Breast epithelium (tissue), 4 donors: ENCODE results near the gene PKNOX2. TPM values are rescaled to one million over a fixed set of nuclear protein-coding genes. Genes with fewer than 3 reads are reported as not detected.

Experiments used
- DNase-seq, 2 donors: peaks; one replicate each; pipeline ENCODE4 v3.0.0-alpha.2; 2019; ENCODE audit warnings: low spot score in 2 of 2
- H3K27ac ChIP-seq, 2 donors: fragments of 200-600 bp; sonication (generic) in 1 of 2; one replicate each; pipeline ENCODE4 v1.5.1; 2016 to 2019; ENCODE audit warnings: mild to moderate bottlenecking in 1 of 2
- H3K27me3 ChIP-seq, 2 donors: fragments of 200-600 bp; sonication (generic) in 1 of 2; one replicate each; pipeline versions ENCODE4 v1.5.1 to v1.6.0; 2017 to 2019; ENCODE audit warnings: control low read depth in 1 of 2, mild to moderate bottlenecking in 1 of 2
- H3K36me3 ChIP-seq: fragments of 200-600 bp; one replicate; pipeline ENCODE4 v1.5.1; 2019
- H3K4me1 ChIP-seq, 2 donors: fragments of 200-600 bp; sonication (generic); one replicate each; pipeline ENCODE4 v1.5.1; 2016 to 2019; ENCODE audit warnings: control low read depth in 1 of 2
- H3K4me3 ChIP-seq, 3 donors: fragments of 200-600 bp; sonication (generic); 1 replicate in 2 of 3; 2 replicates in 1 of 3; pipeline ENCODE4 v1.5.1; 2016 to 2019; ENCODE audit warnings: mild to moderate bottlenecking in 3 of 3, moderate library complexity in 2 of 3
- H3K9me3 ChIP-seq, 2 donors: fragments of 200-600 bp; sonication (generic) in 1 of 2; one replicate each; pipeline ENCODE4 v1.5.1; 2016 to 2019; ENCODE audit warnings: control low read depth in 1 of 2
- POLR2A ChIP-seq: fragments of 450-650 bp; IDR thresholded peaks from one replicate; pipeline ENCODE4 v1.6.1; 2016; ENCODE audit warnings: antibody characterized with exemption, mild to moderate bottlenecking, moderate library complexity
- POLR2AphosphoS5 ChIP-seq, 3 donors: sonication (generic); formaldehyde crosslinking; IDR thresholded peaks; one replicate each; pipeline ENCODE4 v1.6.1; 2017; ENCODE audit warnings: antibody characterized with exemption in 3 of 3
- intact Hi-C: fragments of 100-400 bp; cut with DNase I; formaldehyde crosslinking; loops from one replicate; pipeline ENCODE4 v1.15.1; 2023; ENCODE audit warnings: low total_unique reads
- total RNA-seq, 3 donors: library from RNA; depleted of rRNA; stranded (reverse); fragments of >200 nt; gene quantifications; one replicate each; pipeline ENCODE4 v1.1.0, GENCODE V29; 2016
- TF ChIP-seq, protein P1 (sequence below), 3 donors: fragments of 450-650 bp; IDR thresholded peaks; one replicate each; pipeline ENCODE4 v1.5.1; 2016 to 2017; ENCODE audit warnings: antibody characterized with exemption in 3 of 3, mild to moderate bottlenecking in 3 of 3, moderate library complexity in 3 of 3

PKNOX2 gene
- total RNA-seq, 3 donors from 2014 or later = 0.32 to 1.0 (median 0.66) TPM

DNA sequence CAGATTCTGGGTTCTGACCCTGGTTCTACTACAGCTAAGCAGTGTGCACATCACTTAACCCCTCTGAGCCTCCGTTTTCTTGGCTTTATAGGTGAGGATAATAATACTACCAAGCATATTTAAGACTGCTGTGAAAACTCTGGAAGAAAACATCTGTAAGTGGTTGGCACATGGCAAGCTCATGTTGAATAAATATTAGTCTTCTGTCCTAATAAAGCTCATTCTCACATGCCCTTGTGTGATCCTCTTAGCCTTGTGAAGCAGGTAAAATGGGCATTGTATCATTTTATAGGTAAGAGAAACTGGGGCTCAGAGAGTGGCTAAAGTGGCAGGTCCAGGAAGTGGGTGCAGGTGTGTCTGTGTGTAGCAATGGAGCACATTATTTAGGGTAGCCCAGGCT is 8.5 kb downstream of the PKNOX2 start:
- H3K27ac ChIP-seq = no peak overlapping the region
- no peaks in the 10 kb centered on the region for H3K9me3 ChIP-seq
- H3K4me3 ChIP-seq = no peak overlapping the region
- H3K27me3 ChIP-seq = peaks cover 0 to 28% of the 10 kb centered on the region in 2 donors
- no peaks in the 10 kb centered on the region for H3K4me1 ChIP-seq
- TF ChIP-seq POLR2A = no peak
- no peak for TF ChIP-seq POLR2AphosphoS5 (IDR thresholded peaks at IDR 0.05)
- TF ChIP-seq, protein P1, sequence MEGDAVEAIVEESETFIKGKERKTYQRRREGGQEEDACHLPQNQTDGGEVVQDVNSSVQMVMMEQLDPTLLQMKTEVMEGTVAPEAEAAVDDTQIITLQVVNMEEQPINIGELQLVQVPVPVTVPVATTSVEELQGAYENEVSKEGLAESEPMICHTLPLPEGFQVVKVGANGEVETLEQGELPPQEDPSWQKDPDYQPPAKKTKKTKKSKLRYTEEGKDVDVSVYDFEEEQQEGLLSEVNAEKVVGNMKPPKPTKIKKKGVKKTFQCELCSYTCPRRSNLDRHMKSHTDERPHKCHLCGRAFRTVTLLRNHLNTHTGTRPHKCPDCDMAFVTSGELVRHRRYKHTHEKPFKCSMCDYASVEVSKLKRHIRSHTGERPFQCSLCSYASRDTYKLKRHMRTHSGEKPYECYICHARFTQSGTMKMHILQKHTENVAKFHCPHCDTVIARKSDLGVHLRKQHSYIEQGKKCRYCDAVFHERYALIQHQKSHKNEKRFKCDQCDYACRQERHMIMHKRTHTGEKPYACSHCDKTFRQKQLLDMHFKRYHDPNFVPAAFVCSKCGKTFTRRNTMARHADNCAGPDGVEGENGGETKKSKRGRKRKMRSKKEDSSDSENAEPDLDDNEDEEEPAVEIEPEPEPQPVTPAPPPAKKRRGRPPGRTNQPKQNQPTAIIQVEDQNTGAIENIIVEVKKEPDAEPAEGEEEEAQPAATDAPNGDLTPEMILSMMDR (IDR thresholded peaks at IDR 0.05) = no peak
- no peak for DNase-seq
- H3K36me3 ChIP-seq = no peaks in the 10 kb centered on the region
- intact Hi-C loops = no loop called here

DNA sequence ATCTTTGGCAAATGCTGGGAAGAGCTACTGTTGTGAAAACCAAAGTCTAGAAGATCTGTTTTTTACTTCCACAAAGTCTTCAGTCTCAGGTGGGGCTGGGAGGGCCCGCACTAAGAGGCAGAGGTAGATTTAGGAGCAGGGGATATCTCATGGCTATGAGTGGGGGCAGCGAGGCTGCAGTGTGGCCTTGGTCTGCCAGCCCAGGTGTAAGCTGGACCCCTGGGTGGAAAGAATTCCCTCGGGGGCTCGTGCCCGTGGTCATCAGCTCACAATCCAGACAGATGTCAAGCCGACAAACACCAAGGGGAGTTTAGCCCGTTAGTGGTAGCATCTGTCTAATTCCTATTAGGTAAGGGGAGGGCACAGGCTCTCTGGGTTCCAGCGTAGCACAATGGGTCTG is 9.0 kb downstream of the PKNOX2 start:
- no peak for DNase-seq
- intact Hi-C loops = no loop called here
- Histone ChIP-seq H3K4me3 (no peak overlapping the region), H3K9me3 (no peaks in the 10 kb centered on the region), H3K36me3 (no peaks in the 10 kb centered on the region), H3K27ac (no peak overlapping the region), H3K4me1 (no peaks in the 10 kb centered on the region), H3K27me3 (peaks cover 0 to 28% of the 10 kb centered on the region in 2 donors)
- no peak for TF ChIP-seq POLR2AphosphoS5 (IDR thresholded peaks at IDR 0.05)
- TF ChIP-seq POLR2A = no peak
- TF ChIP-seq, protein P1 (IDR thresholded peaks at IDR 0.05) = no peak

DNA sequence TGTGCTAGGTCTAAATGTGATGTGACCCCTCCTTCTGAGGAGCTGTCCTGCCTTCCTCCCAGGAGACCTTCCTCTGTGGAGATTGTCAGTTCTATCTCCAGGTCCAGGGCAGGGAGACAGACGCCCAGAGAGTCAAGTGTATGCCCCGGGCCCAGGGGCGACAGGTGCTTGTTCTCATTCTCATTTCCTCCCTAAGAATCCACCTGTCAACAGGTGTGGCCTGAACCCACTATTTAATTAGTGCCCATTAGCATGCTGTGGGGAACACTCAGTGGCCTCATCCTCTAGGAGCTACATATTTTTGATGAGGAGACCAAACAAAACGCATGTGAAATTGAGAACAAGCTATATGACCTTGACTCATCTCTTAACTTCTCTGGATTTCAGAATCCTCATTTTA is 9.5 kb downstream of the PKNOX2 start:
- no peak overlapping the region for H3K27ac ChIP-seq
- TF ChIP-seq, protein P1 (IDR thresholded peaks at IDR 0.05) = no peak
- TF ChIP-seq POLR2AphosphoS5 (IDR thresholded peaks at IDR 0.05) (no peak), POLR2A (no peak)
- H3K36me3 ChIP-seq = no peaks in the 10 kb centered on the region
- intact Hi-C loops = no loop called here
- no peak overlapping the region for H3K4me3 ChIP-seq
- DNase-seq = no peak
- peaks cover 0 to 28% of the 10 kb centered on the region in 2 donors for H3K27me3 ChIP-seq
- H3K9me3 ChIP-seq = no peaks in the 10 kb centered on the region
- H3K4me1 ChIP-seq = no peaks in the 10 kb centered on the region

DNA sequence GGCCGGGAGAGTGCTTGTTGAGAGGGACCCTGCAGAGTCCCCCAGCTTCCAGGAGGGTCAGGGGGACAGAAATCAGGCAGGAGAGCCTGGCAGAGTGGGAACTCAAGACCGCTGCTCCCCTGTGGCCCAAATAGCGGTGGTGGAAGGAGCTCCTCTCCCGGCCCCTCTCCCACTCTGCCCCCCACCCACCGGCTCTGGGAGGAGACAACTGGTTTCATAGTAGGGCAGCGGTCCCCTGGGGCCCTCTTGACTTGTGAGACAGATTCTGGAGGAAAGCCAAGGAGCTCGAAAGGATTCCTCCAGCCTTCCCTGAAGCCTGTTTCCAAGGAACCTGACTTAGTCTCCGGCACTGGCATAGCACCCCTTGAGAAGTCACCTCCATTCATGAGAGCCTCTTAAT is 10.1 kb downstream of the PKNOX2 start:
- H3K9me3 ChIP-seq = no peaks in the 10 kb centered on the region
- H3K27me3 ChIP-seq = peaks cover 0 to 28% of the 10 kb centered on the region in 2 donors
- intact Hi-C loops = no loop called here
- TF ChIP-seq POLR2AphosphoS5 (IDR thresholded peaks at IDR 0.05) (no peak), POLR2A (no peak)
- TF ChIP-seq, protein P1 (IDR thresholded peaks at IDR 0.05) = no peak
- no peak overlapping the region for H3K4me3 ChIP-seq
- no peaks in the 10 kb centered on the region for H3K4me1 ChIP-seq
- H3K27ac ChIP-seq = no peak overlapping the region
- H3K36me3 ChIP-seq = no peaks in the 10 kb centered on the region
- peak in 1 of 2 donors; percentile 10 for DNase-seq

DNA sequence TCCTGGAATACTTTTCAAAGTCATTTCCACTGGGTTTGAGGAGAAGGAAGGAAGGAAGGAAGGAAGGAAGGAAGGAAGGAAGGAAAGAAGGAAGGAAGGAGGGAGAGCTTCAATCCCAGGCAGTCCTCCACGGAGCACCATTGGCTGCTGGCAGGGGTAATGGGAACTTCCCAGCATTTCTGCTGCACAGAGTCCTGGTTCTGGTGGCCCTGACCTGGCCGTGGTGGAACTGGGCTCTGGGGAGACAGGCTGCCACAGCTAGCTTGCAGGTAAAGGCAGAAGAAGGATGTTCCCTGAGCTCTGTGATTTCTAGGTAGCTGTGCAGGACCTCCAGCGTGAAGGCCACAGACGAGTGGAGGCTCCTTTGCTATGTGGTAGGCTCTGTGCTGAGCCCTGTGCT is 10.6 kb downstream of the PKNOX2 start:
- DNase-seq = no peak
- H3K4me1 ChIP-seq = no peaks in the 10 kb centered on the region

More for the DNA sequence above, 10.6 kb downstream of the PKNOX2 start:
- TF ChIP-seq POLR2AphosphoS5 (IDR thresholded peaks at IDR 0.05) = no peak
- no peak for TF ChIP-seq POLR2A
- TF ChIP-seq, protein P1 (IDR thresholded peaks at IDR 0.05) = no peak
- peaks cover 0 to 28% of the 10 kb centered on the region in 2 donors for H3K27me3 ChIP-seq
- intact Hi-C loops = no loop called here
- H3K36me3 ChIP-seq = no peaks in the 10 kb centered on the region
- no peak overlapping the region for H3K27ac ChIP-seq
- H3K4me3 ChIP-seq = no peak overlapping the region
- no peaks in the 10 kb centered on the region for H3K9me3 ChIP-seq
